Endodermal cell (in vitro differentiated cells): ENCODE results near the gene HIRA. TPM values are rescaled to one million over a fixed set of nuclear protein-coding genes. Genes with fewer than 3 reads are reported as not detected.
A peak's percentile ranks its signal among the peaks of the same experiment; 100 is the strongest.

Experiments used
- DNase-seq: peaks from one replicate; pipeline ENCODE4 v3.0.0-alpha.2; 2017
- H3K27ac ChIP-seq: 2 replicates; pipeline ENCODE4 v1.5.1; 2013; ENCODE audit warnings: mild to moderate bottlenecking, low read depth, low read length, moderate library complexity
- H3K27me3 ChIP-seq: 2 replicates; pipeline ENCODE4 v1.6.1; 2013; ENCODE audit warnings: mild to moderate bottlenecking, low read length, moderate library complexity; ENCODE audit not compliant: insufficient read depth, control insufficient read depth, poor library complexity, severe bottlenecking
- H3K36me3 ChIP-seq: 2 replicates; pipeline ENCODE4 v1.7.0; 2013; ENCODE audit warnings: mild to moderate bottlenecking, low read length, moderate library complexity; ENCODE audit not compliant: control insufficient read depth, insufficient read depth
- H3K4me1 ChIP-seq: one replicate; pipeline ENCODE4 v1.7.0; 2013; ENCODE audit warnings: low read length; ENCODE audit not compliant: control insufficient read depth, insufficient read depth
- H3K4me3 ChIP-seq: 2 replicates; pipeline ENCODE4 v1.5.1; 2013; ENCODE audit warnings: mild to moderate bottlenecking, low read length, moderate library complexity
- H3K9ac ChIP-seq: 2 replicates; pipeline ENCODE4 v1.6.1; 2013; ENCODE audit warnings: mild to moderate bottlenecking, low read length, moderate library complexity; ENCODE audit not compliant: poor library complexity, severe bottlenecking; ENCODE audit errors: extremely low read depth
- H3K9me3 ChIP-seq: 2 replicates; pipeline ENCODE4 v1.6.1; 2013; ENCODE audit warnings: mild to moderate bottlenecking, low read length, moderate library complexity; ENCODE audit not compliant: control insufficient read depth
- H3K27ac Mint-ChIP-seq: 2 replicates; pipeline ENCODE4 v1.8.0; 2020; ENCODE audit warnings: mixed read lengths
- H3K27me3 Mint-ChIP-seq: 2 replicates; pipeline ENCODE4 v1.8.0; 2021; ENCODE audit warnings: mild to moderate bottlenecking, mixed read lengths; ENCODE audit not compliant: insufficient read depth
- H3K36me3 Mint-ChIP-seq: 2 replicates; pipeline ENCODE4 v1.8.0; 2020; ENCODE audit warnings: low read depth, mixed read lengths
- H3K4me1 Mint-ChIP-seq: 2 replicates; pipeline ENCODE4 v1.8.0; 2020; ENCODE audit warnings: mixed read lengths
- H3K4me3 Mint-ChIP-seq: 2 replicates; pipeline ENCODE4 v1.8.0; 2020; ENCODE audit warnings: mild to moderate bottlenecking, moderate library complexity, mixed read lengths
- H3K9me3 Mint-ChIP-seq: 2 replicates; pipeline ENCODE4 v1.8.0; 2020; ENCODE audit warnings: mild to moderate bottlenecking, mixed read lengths
- WGBS, 2 experiments: methylation state at CpG; one replicate each; pipeline versions ENCODE4 v1.1.5 to v1.1.7; 2013; ENCODE audit warnings: missing lambda C conversion rate in 2 of 2, mixed read lengths in 1 of 2; ENCODE audit not compliant: insufficient coverage in 1 of 2, insufficient read length in 1 of 2; 5-methylcytosine and 5-hydroxymethylcytosine counted together
- total RNA-seq, 2 donors: library from RNA; stranded (reverse); fragmentation: NEBNext Ultra II Directional in 1 of 2; extraction: Animal tissue kit (Norgen Biotek cat#: 25700) in 1 of 2; gene quantifications; 2 replicates in 1 of 2; 3 replicates in 1 of 2; pipeline ENCODE4 v1.2.1, GENCODE V29; 2021
- TF ChIP-seq, protein P1 (sequence below): fragments of 200-600 bp; sonication (generic); conservative IDR thresholded peaks from 2 replicates; pipeline ENCODE4 v1.5.0; 2021; ENCODE audit warnings: antibody characterized with exemption, mild to moderate bottlenecking

HIRA gene
- total RNA-seq, 2 donors from 2014 or later, result 44.8 to 46.6 TPM

- DNase-seq, result peak; percentile 54
- H3K4me3 Mint-ChIP-seq, result peak overlapping the region; percentile 81
- TF ChIP-seq, protein P1, sequence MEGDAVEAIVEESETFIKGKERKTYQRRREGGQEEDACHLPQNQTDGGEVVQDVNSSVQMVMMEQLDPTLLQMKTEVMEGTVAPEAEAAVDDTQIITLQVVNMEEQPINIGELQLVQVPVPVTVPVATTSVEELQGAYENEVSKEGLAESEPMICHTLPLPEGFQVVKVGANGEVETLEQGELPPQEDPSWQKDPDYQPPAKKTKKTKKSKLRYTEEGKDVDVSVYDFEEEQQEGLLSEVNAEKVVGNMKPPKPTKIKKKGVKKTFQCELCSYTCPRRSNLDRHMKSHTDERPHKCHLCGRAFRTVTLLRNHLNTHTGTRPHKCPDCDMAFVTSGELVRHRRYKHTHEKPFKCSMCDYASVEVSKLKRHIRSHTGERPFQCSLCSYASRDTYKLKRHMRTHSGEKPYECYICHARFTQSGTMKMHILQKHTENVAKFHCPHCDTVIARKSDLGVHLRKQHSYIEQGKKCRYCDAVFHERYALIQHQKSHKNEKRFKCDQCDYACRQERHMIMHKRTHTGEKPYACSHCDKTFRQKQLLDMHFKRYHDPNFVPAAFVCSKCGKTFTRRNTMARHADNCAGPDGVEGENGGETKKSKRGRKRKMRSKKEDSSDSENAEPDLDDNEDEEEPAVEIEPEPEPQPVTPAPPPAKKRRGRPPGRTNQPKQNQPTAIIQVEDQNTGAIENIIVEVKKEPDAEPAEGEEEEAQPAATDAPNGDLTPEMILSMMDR, result no peak
- no peaks in the 10 kb centered on the region for H3K36me3 ChIP-seq
- H3K4me1 Mint-ChIP-seq, result peaks cover 22% of the 10 kb centered on the region
- H3K27ac ChIP-seq, result no peak overlapping the region
- 21 to 28% methylated on average over 20 to 27 of the region's 27 CpGs for WGBS, 2 experiments
- no peaks in the 10 kb centered on the region for H3K4me1 ChIP-seq
- H3K4me3 ChIP-seq, result peak overlapping the region; percentile 92
- no peak overlapping the region for H3K27ac Mint-ChIP-seq
- no peaks in the 10 kb centered on the region for H3K9me3 ChIP-seq
- peak overlapping the region; percentile 43 for H3K9ac ChIP-seq
- peaks cover 29% of the 10 kb centered on the region for H3K27me3 Mint-ChIP-seq
- no peaks in the 10 kb centered on the region for H3K36me3 Mint-ChIP-seq
- no peaks in the 10 kb centered on the region for H3K9me3 Mint-ChIP-seq
- H3K27me3 ChIP-seq, result peaks cover 28% of the 10 kb centered on the region
Observed at GRCh38 chr22:19290400-19291217, 140.9 kb downstream of the HIRA start.

DNA sequence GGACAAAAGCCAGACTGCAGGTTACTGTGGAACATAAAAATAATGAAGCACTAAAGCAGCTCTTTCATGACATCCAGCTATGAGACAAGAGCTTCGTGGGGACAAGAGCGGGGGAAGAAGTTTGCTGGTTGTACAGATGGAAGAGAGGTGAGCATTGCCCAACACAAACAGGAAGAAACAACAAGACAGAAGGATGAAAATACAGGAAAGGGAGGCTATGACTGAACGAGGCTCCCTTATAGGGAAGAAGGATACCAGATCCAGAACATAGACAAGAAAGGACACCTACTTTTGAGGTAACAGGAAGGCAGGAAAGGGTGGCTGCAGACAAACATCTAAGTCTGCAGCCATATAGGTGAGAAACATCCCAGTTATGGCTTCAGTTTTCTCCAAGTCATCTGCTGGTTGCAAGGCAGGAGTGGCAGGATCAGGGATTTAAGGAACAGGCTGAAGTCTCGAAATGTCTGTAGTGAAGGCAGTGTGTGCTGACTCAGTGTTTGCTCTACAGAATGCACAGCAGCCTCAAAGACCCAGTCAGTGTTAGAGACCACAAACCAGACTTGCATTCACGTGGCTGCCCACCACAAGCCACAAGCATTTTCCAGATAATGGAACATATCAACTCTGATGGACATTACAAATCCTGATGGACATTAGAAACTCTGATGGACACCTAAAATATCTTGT, 141.9 kb downstream of the HIRA start:
- H3K9me3 ChIP-seq, result no peaks in the 10 kb centered on the region
- H3K27me3 Mint-ChIP-seq, result peaks cover 29% of the 10 kb centered on the region
- no peak overlapping the region for H3K9ac ChIP-seq
- no peak for DNase-seq
- WGBS, 2 experiments, result 92 to 96% methylated on average over 2 to 5 of the region's 5 CpGs
- no peak overlapping the region for H3K27ac ChIP-seq
- H3K4me1 Mint-ChIP-seq, result peaks cover 26% of the 10 kb centered on the region
- H3K4me1 ChIP-seq, result no peaks in the 10 kb centered on the region
- peaks cover 28% of the 10 kb centered on the region for H3K27me3 ChIP-seq
- TF ChIP-seq, protein P1, result no peak
- no peak overlapping the region for H3K4me3 ChIP-seq
- no peak overlapping the region for H3K27ac Mint-ChIP-seq
- no peaks in the 10 kb centered on the region for H3K9me3 Mint-ChIP-seq
- no peak overlapping the region for H3K4me3 Mint-ChIP-seq
- H3K36me3 Mint-ChIP-seq, result no peaks in the 10 kb centered on the region
- no peaks in the 10 kb centered on the region for H3K36me3 ChIP-seq

GRCh38 chr22:19287889-19288288, 143.6 kb downstream of the HIRA start:
- no peak overlapping the region for H3K4me3 ChIP-seq
- Mint-ChIP-seq H3K27ac (no peak overlapping the region), H3K4me3 (no peak overlapping the region), H3K4me1 (peaks cover 26% of the 10 kb centered on the region), H3K27me3 (peaks cover 29% of the 10 kb centered on the region), H3K9me3 (no peaks in the 10 kb centered on the region), H3K36me3 (no peaks in the 10 kb centered on the region)
- H3K27ac ChIP-seq, result no peak overlapping the region
- no peak overlapping the region for H3K9ac ChIP-seq
- no peaks in the 10 kb centered on the region for H3K9me3 ChIP-seq
- WGBS, 2 experiments, result 81 to 86% methylated on average over 4 of the region's 4 CpGs
- no peak for DNase-seq
- peaks cover 24% of the 10 kb centered on the region for H3K27me3 ChIP-seq
- H3K4me1 ChIP-seq, result no peaks in the 10 kb centered on the region
- TF ChIP-seq, protein P1, result no peak
- no peaks in the 10 kb centered on the region for H3K36me3 ChIP-seq
